Activated naive CD8-positive, alpha-beta T cell treated with anti-CD3 and anti-CD28 coated beads, Interleukin-2, amount 10 ng/mL, durations not matched to agents 7 days and 5 days (primary cell): ENCODE results near the gene ARMC8. TPM values are rescaled to one million over a fixed set of nuclear protein-coding genes. Genes with fewer than 3 reads are reported as not detected.
A peak's percentile ranks its signal among the peaks of the same experiment; 100 is the strongest.

Experiments used
- ATAC-seq: fragments of 150-1000 bp; cut with Tn5 transposase; one replicate; pipeline ENCODE4 v1.10.0; 2021; ENCODE audit warnings: low read depth, moderate library complexity
- POLR2A ChIA-PET: fragments of 350-600 bp; sonication (Branson Sonifier 250); formaldehyde crosslinking; loops from one replicate; lab custom pipeline; 2021; ENCODE audit warnings: antibody characterized with exemption; lab: Charles Lee
- DNase-seq: peaks from one replicate; pipeline ENCODE4 v3.0.0; 2021
- H3K27ac Mint-ChIP-seq: one replicate; pipeline ENCODE4 v1.8.0; 2022; ENCODE audit warnings: mild to moderate bottlenecking, mixed read lengths
- H3K27me3 Mint-ChIP-seq: one replicate; pipeline ENCODE4 v1.8.0; 2022; ENCODE audit warnings: mild to moderate bottlenecking, moderate library complexity, mixed read lengths
- H3K36me3 Mint-ChIP-seq: one replicate; pipeline ENCODE4 v1.8.0; 2021; ENCODE audit warnings: mild to moderate bottlenecking, mixed read lengths
- H3K4me1 Mint-ChIP-seq: one replicate; pipeline ENCODE4 v1.8.0; 2021; ENCODE audit warnings: mixed read lengths
- H3K4me3 Mint-ChIP-seq: one replicate; pipeline ENCODE4 v1.8.0; 2022; ENCODE audit warnings: mild to moderate bottlenecking, moderate library complexity, mixed read lengths
- H3K9me3 Mint-ChIP-seq: one replicate; pipeline ENCODE4 v1.8.0; 2021; ENCODE audit warnings: mixed read lengths
- total RNA-seq, 2 experiments: library from RNA; stranded (reverse); gene quantifications; one replicate each; pipeline ENCODE4 v1.2.3, GENCODE V29; 2021

ARMC8 gene
- total RNA-seq, 2 experiments from 2014 or later: 53.1 to 60.9 TPM

GRCh38 chr3:138271189-138271794 lies 84.2 kb downstream of the ARMC8 start:
- Mint-ChIP-seq H3K4me1 (peaks cover 9% of the 10 kb centered on the region), H3K36me3 (peaks cover 38% of the 10 kb centered on the region), H3K27ac (peak overlapping the region; percentile 72), H3K4me3 (no peak overlapping the region), H3K9me3 (no peaks in the 10 kb centered on the region), H3K27me3 (no peaks in the 10 kb centered on the region)
- no peak for ATAC-seq
- POLR2A ChIA-PET: no interaction called here
- DNase-seq: no peak

GRCh38 chr3:138281561-138281960 lies 94.5 kb downstream of the ARMC8 start:
- H3K36me3 Mint-ChIP-seq: peaks cover 15% of the 10 kb centered on the region
- peaks cover 2% of the 10 kb centered on the region for H3K4me1 Mint-ChIP-seq
- no peak for ATAC-seq
- no peaks in the 10 kb centered on the region for H3K9me3 Mint-ChIP-seq
- DNase-seq: no peak
- no peak overlapping the region for H3K4me3 Mint-ChIP-seq
- POLR2A ChIA-PET: no interaction called here
- no peaks in the 10 kb centered on the region for H3K27me3 Mint-ChIP-seq
- no peak overlapping the region for H3K27ac Mint-ChIP-seq

GRCh38 chr3:138282836-138283235 lies 95.7 kb downstream of the ARMC8 start:
- Mint-ChIP-seq H3K4me1 (peaks cover 2% of the 10 kb centered on the region), H3K27ac (peak overlapping the region; percentile 8), H3K9me3 (no peaks in the 10 kb centered on the region), H3K36me3 (peaks cover 15% of the 10 kb centered on the region), H3K27me3 (no peaks in the 10 kb centered on the region), H3K4me3 (no peak overlapping the region)
- DNase-seq: no peak
- no peak for ATAC-seq
- POLR2A ChIA-PET: no interaction called here

GRCh38 chr3:138284079-138284478 lies 97.0 kb downstream of the ARMC8 start:
- no peak for ATAC-seq
- Mint-ChIP-seq H3K36me3 (peaks cover 24% of the 10 kb centered on the region), H3K4me1 (peaks cover 3% of the 10 kb centered on the region), H3K27me3 (no peaks in the 10 kb centered on the region), H3K9me3 (no peaks in the 10 kb centered on the region), H3K27ac (no peak overlapping the region), H3K4me3 (no peak overlapping the region)
- DNase-seq: no peak
- POLR2A ChIA-PET: no interaction called here

GRCh38 chr3:138284957-138285477 lies 97.9 kb downstream of the ARMC8 start:
- peaks cover 31% of the 10 kb centered on the region for H3K36me3 Mint-ChIP-seq
- H3K4me1 Mint-ChIP-seq: peaks cover 8% of the 10 kb centered on the region
- POLR2A ChIA-PET: no interaction called here
- no peaks in the 10 kb centered on the region for H3K27me3 Mint-ChIP-seq
- H3K27ac Mint-ChIP-seq: no peak overlapping the region
- no peaks in the 10 kb centered on the region for H3K9me3 Mint-ChIP-seq
- no peak overlapping the region for H3K4me3 Mint-ChIP-seq
- no peak for ATAC-seq
- DNase-seq: no peak

- Mint-ChIP-seq H3K27ac (no peak overlapping the region), H3K27me3 (no peaks in the 10 kb centered on the region), H3K4me3 (no peak overlapping the region), H3K9me3 (no peaks in the 10 kb centered on the region), H3K4me1 (peaks cover 8% of the 10 kb centered on the region), H3K36me3 (peaks cover 40% of the 10 kb centered on the region)
- DNase-seq (no peak), ATAC-seq (no peak)
- POLR2A ChIA-PET: no interaction called here
Measured at GRCh38 chr3:138289260-138289659, 102.2 kb downstream of the ARMC8 start.

GRCh38 chr3:138289701-138290100 lies 102.6 kb downstream of the ARMC8 start:
- no peaks in the 10 kb centered on the region for H3K27me3 Mint-ChIP-seq
- ATAC-seq (no peak), DNase-seq (no peak)
- H3K9me3 Mint-ChIP-seq: no peaks in the 10 kb centered on the region
- H3K27ac Mint-ChIP-seq: no peak overlapping the region
- H3K36me3 Mint-ChIP-seq: peaks cover 40% of the 10 kb centered on the region
- POLR2A ChIA-PET: no interaction called here
- peaks cover 8% of the 10 kb centered on the region for H3K4me1 Mint-ChIP-seq
- no peak overlapping the region for H3K4me3 Mint-ChIP-seq

- Mint-ChIP-seq H3K4me1 (peaks cover 5% of the 10 kb centered on the region), H3K27ac (no peak overlapping the region), H3K9me3 (no peaks in the 10 kb centered on the region), H3K27me3 (no peaks in the 10 kb centered on the region), H3K36me3 (peaks cover 32% of the 10 kb centered on the region), H3K4me3 (no peak overlapping the region)
- POLR2A ChIA-PET: interaction anchor here (1.1 kb wide), 1 partner anchor 110 kb away, joined by 3 read pairs; the partner anchor contains the start of gene ARMC8
- DNase-seq (no peak), ATAC-seq (no peak)
Measured at GRCh38 chr3:138296639-138297038, 109.5 kb downstream of the ARMC8 start.

- no peak overlapping the region for H3K27ac Mint-ChIP-seq
- no peaks in the 10 kb centered on the region for H3K27me3 Mint-ChIP-seq
- ATAC-seq (no peak), DNase-seq (no peak)
- H3K36me3 Mint-ChIP-seq: peaks cover 31% of the 10 kb centered on the region
- no peak overlapping the region for H3K4me3 Mint-ChIP-seq
- POLR2A ChIA-PET: interaction anchor here (1.1 kb wide), 1 partner anchor 110 kb away, joined by 3 read pairs; the partner anchor contains the start of gene ARMC8
- H3K4me1 Mint-ChIP-seq: peaks cover 5% of the 10 kb centered on the region
- H3K9me3 Mint-ChIP-seq: no peaks in the 10 kb centered on the region
Measured at GRCh38 chr3:138297059-138297607, 110.0 kb downstream of the ARMC8 start.

- ATAC-seq (no peak), DNase-seq (no peak)
- Mint-ChIP-seq H3K4me3 (no peak overlapping the region), H3K27me3 (no peaks in the 10 kb centered on the region), H3K9me3 (no peaks in the 10 kb centered on the region), H3K4me1 (peaks cover 5% of the 10 kb centered on the region), H3K27ac (no peak overlapping the region), H3K36me3 (peaks cover 29% of the 10 kb centered on the region)
- POLR2A ChIA-PET: no interaction called here
Measured at GRCh38 chr3:138297876-138298275, 110.8 kb downstream of the ARMC8 start.

- Mint-ChIP-seq H3K27ac (no peak overlapping the region), H3K4me3 (no peak overlapping the region), H3K4me1 (peaks cover 5% of the 10 kb centered on the region), H3K36me3 (peaks cover 20% of the 10 kb centered on the region), H3K9me3 (no peaks in the 10 kb centered on the region), H3K27me3 (no peaks in the 10 kb centered on the region)
- DNase-seq: no peak
- POLR2A ChIA-PET: no interaction called here
- no peak for ATAC-seq
Measured at GRCh38 chr3:138300647-138301046, 113.5 kb downstream of the ARMC8 start.

- no peak overlapping the region for H3K4me3 Mint-ChIP-seq
- peaks cover 11% of the 10 kb centered on the region for H3K9me3 Mint-ChIP-seq
- no peak for ATAC-seq
- H3K4me1 Mint-ChIP-seq: no peaks in the 10 kb centered on the region
- H3K36me3 Mint-ChIP-seq: peaks cover 20% of the 10 kb centered on the region
- H3K27me3 Mint-ChIP-seq: no peaks in the 10 kb centered on the region
- H3K27ac Mint-ChIP-seq: no peak overlapping the region
- no peak for DNase-seq
- POLR2A ChIA-PET: no interaction called here
Measured at GRCh38 chr3:138303474-138303873, 116.4 kb downstream of the ARMC8 start.

GRCh38 chr3:138307899-138308298 lies 120.8 kb downstream of the ARMC8 start:
- Mint-ChIP-seq H3K27me3 (peaks cover 15% of the 10 kb centered on the region), H3K27ac (peak overlapping the region; percentile 23), H3K36me3 (peaks cover 20% of the 10 kb centered on the region), H3K4me3 (no peak overlapping the region), H3K4me1 (no peaks in the 10 kb centered on the region), H3K9me3 (peaks cover 23% of the 10 kb centered on the region)
- POLR2A ChIA-PET: no interaction called here
- ATAC-seq: no peak
- DNase-seq: no peak

- peaks cover 23% of the 10 kb centered on the region for H3K9me3 Mint-ChIP-seq
- DNase-seq (no peak), ATAC-seq (no peak)
- no peaks in the 10 kb centered on the region for H3K4me1 Mint-ChIP-seq
- POLR2A ChIA-PET: no interaction called here
- no peak overlapping the region for H3K4me3 Mint-ChIP-seq
- H3K27ac Mint-ChIP-seq: no peak overlapping the region
- peaks cover 20% of the 10 kb centered on the region for H3K36me3 Mint-ChIP-seq
- H3K27me3 Mint-ChIP-seq: peaks cover 19% of the 10 kb centered on the region
Measured at GRCh38 chr3:138308783-138309182, 121.7 kb downstream of the ARMC8 start.
